CD14-positive monocyte (primary cell): Measurements from ENCODE around the gene POLG. TPM values are rescaled to one million over a fixed set of nuclear protein-coding genes. Genes with fewer than 3 reads are reported as not detected.

Experiments used
- DNase-seq, 3 donors: peaks; one replicate each; pipeline ENCODE4 v3.0.0-alpha.2; 2011 to 2022
- H2AFZ ChIP-seq: 2 replicates; pipeline ENCODE4 v1.6.0; 2012; ENCODE audit warnings: mild to moderate bottlenecking, low read depth, low read length, inconsistent platforms; ENCODE audit not compliant: insufficient read depth, poor library complexity, severe bottlenecking
- H3K27ac ChIP-seq, 2 donors: 1 replicate in 1 of 2; 2 replicates in 1 of 2; pipeline ENCODE4 v1.5.1; 2012 to 2013; ENCODE audit warnings: low read length in 2 of 2, control low read depth in 1 of 2, inconsistent platforms in 1 of 2, low read depth in 1 of 2, mild to moderate bottlenecking in 1 of 2
- H3K27me3 ChIP-seq, 2 donors: one replicate each; pipeline versions ENCODE4 v1.6.0 to v1.6.1; 2011 to 2013; ENCODE audit warnings: low read length in 2 of 2; ENCODE audit not compliant: control insufficient read depth in 2 of 2, insufficient read depth in 2 of 2
- H3K36me3 ChIP-seq, 2 donors: replicated peaks in 1 of 2; 1 replicate in 1 of 2; 2 replicates in 1 of 2; pipeline versions ENCODE4 v1.5.1 to v1.6.1; 2012 to 2013; ENCODE audit warnings: low read length in 2 of 2, control low read depth in 1 of 2, inconsistent platforms in 1 of 2, mild to moderate bottlenecking in 1 of 2; ENCODE audit not compliant: insufficient read depth in 2 of 2, control insufficient read depth in 1 of 2
- H3K4me1 ChIP-seq, 2 donors: 1 replicate in 1 of 2; 2 replicates in 1 of 2; pipeline versions ENCODE4 v1.5.1 to v1.6.1; 2012 to 2013; ENCODE audit warnings: low read length in 2 of 2, control low read depth in 1 of 2, inconsistent platforms in 1 of 2, mild to moderate bottlenecking in 1 of 2, moderate library complexity in 1 of 2; ENCODE audit not compliant: insufficient read depth in 2 of 2, control insufficient read depth in 1 of 2
- H3K4me2 ChIP-seq: replicated peaks from 2 replicates; pipeline ENCODE3; 2012; ENCODE audit warnings: low read length, moderate library complexity, mild to moderate bottlenecking; ENCODE audit not compliant: poor library complexity, severe bottlenecking; ENCODE audit errors: extremely low read depth
- H3K4me3 ChIP-seq, 3 experiments: fragments of 200-600 bp in 1 of 3; sonication (generic) in 1 of 3; replicated peaks in 1 of 3; 1 replicate in 2 of 3; 2 replicates in 1 of 3; pipeline ENCODE4 v1.5.1; 2011 to 2013; ENCODE audit warnings: low read length in 3 of 3, mild to moderate bottlenecking in 3 of 3, control low read depth in 2 of 3, low read depth in 2 of 3, inconsistent platforms in 1 of 3, moderate library complexity in 1 of 3
- H3K79me2 ChIP-seq: 2 replicates; pipeline ENCODE4 v1.6.0; 2012; ENCODE audit warnings: mild to moderate bottlenecking, control low read depth, inconsistent platforms, low read length, moderate library complexity; ENCODE audit not compliant: insufficient read depth
- H3K9ac ChIP-seq: 2 replicates; pipeline ENCODE4 v1.6.0; 2017; ENCODE audit warnings: low read length, mild to moderate bottlenecking; ENCODE audit not compliant: insufficient read depth, poor library complexity, severe bottlenecking
- H3K9me3 ChIP-seq, 2 donors: replicated peaks in 1 of 2; 1 replicate in 1 of 2; 2 replicates in 1 of 2; pipeline versions ENCODE4 v1.5.1 to v1.6.1; 2012 to 2013; ENCODE audit warnings: low read length in 2 of 2, control low read depth in 1 of 2; ENCODE audit not compliant: control insufficient read depth in 1 of 2, insufficient read depth in 1 of 2
- H4K20me1 ChIP-seq: 2 replicates; pipeline ENCODE4 v1.6.0; 2012; ENCODE audit warnings: mild to moderate bottlenecking, low read length, control low read depth, moderate library complexity; ENCODE audit not compliant: insufficient read depth
- H3K27ac Mint-ChIP-seq, 7 donors: one replicate each; pipeline ENCODE4 v1.8.0; 2020; ENCODE audit warnings: mild to moderate bottlenecking in 7 of 7, mixed read lengths in 7 of 7, moderate library complexity in 6 of 7, inconsistent platforms in 2 of 7
- H3K27me3 Mint-ChIP-seq, 3 donors: one replicate each; pipeline ENCODE4 v1.8.0; 2021 to 2022; ENCODE audit warnings: low read depth in 3 of 3, mild to moderate bottlenecking in 3 of 3, mixed read lengths in 3 of 3, moderate library complexity in 3 of 3, inconsistent platforms in 1 of 3
- H3K36me3 Mint-ChIP-seq, 2 donors: one replicate each; pipeline ENCODE4 v1.8.0; 2020; ENCODE audit warnings: mixed read lengths in 2 of 2, inconsistent platforms in 1 of 2, mild to moderate bottlenecking in 1 of 2
- H3K4me1 Mint-ChIP-seq: one replicate; pipeline ENCODE4 v1.8.0; 2020; ENCODE audit warnings: mild to moderate bottlenecking, mixed read lengths
- H3K4me3 Mint-ChIP-seq, 2 donors: one replicate each; pipeline ENCODE4 v1.8.0; 2020; ENCODE audit warnings: mild to moderate bottlenecking in 2 of 2, mixed read lengths in 2 of 2, moderate library complexity in 1 of 2
- H3K9me3 Mint-ChIP-seq, 7 donors: one replicate each; pipeline ENCODE4 v1.8.0; 2020 to 2022; ENCODE audit warnings: mixed read lengths in 7 of 7, mild to moderate bottlenecking in 6 of 7, moderate library complexity in 6 of 7, inconsistent platforms in 2 of 7
- CTCF ChIP-seq: fragments of 200-600 bp; IDR thresholded peaks from one replicate; pipeline ENCODE4 v1.8.0; 2022; ENCODE audit warnings: antibody characterized with exemption, mild to moderate bottlenecking
- WGBS: methylation state at CpG from one replicate; pipeline ENCODE4 v1.1.5; 2013; ENCODE audit warnings: missing lambda C conversion rate; ENCODE audit not compliant: insufficient coverage; 5-methylcytosine and 5-hydroxymethylcytosine counted together
- intact Hi-C, 2 donors: fragments of 100-400 bp; cut with micrococcal nuclease; formaldehyde crosslinking; loops; one replicate each; pipeline versions ENCODE4 v1.15.0 to v1.15.1; 2023
- polyA plus RNA-seq, 3 donors: library from polyadenylated mRNA; depleted of rRNA in 1 of 3; unstranded in 2 of 3; stranded (reverse) in 1 of 3; fragments of 300-500 nt in 2 of 3; fragments of >200 nt in 1 of 3; fragmentation: Illumina TruSeq in 2 of 3; gene quantifications; 1 replicate in 2 of 3; 2 replicates in 1 of 3; pipeline ENCODE4 v1.2.3, GENCODE V29; 2012 to 2021

The POLG gene
- polyA plus RNA-seq, 3 donors: 19.2 to 66.7 (median 21.6) TPM

- H3K79me2 ChIP-seq: no peaks in the 10 kb centered on the region
- peaks cover 41 to 57% of the 10 kb centered on the region in 2 donors for H3K4me1 ChIP-seq
- peaks cover 4 to 40% of the 10 kb centered on the region in 2 donors for H3K9me3 ChIP-seq
- H3K36me3 Mint-ChIP-seq: peaks cover 10 to 25% of the 10 kb centered on the region in 2 donors
- H3K9ac ChIP-seq: no peak overlapping the region
- peak overlapping the region in 1 of 3 experiments; percentile 3 for H3K4me3 ChIP-seq
- DNase-seq: no peak
- peak overlapping the region in 2 of 7 donors; percentile 14 to 78 for H3K27ac Mint-ChIP-seq
- H3K4me1 Mint-ChIP-seq: peaks cover 53% of the 10 kb centered on the region
- 26% methylated on average over 4 of the region's 4 CpGs for WGBS
- H3K4me2 ChIP-seq: peak overlapping the region; percentile 43
- TF ChIP-seq CTCF: no peak
- peaks cover 3 to 38% (median 21%) of the 10 kb centered on the region in 7 donors for H3K9me3 Mint-ChIP-seq
- intact Hi-C loops: loop anchor here (5.0 kb wide), 2 partner anchors 34 to 44 kb away; no protein-coding TSS in a partner anchor
- no peaks in the 10 kb centered on the region for H3K36me3 ChIP-seq
- no peak overlapping the region for H3K27ac ChIP-seq
- peaks cover 85 to 99% (median 95%) of the 10 kb centered on the region in 3 donors for H3K27me3 Mint-ChIP-seq
- H3K27me3 ChIP-seq: peaks cover 75 to 97% of the 10 kb centered on the region in 2 donors
- H3K4me3 Mint-ChIP-seq: peak overlapping the region in 1 of 2 donors; percentile 93
- H2AFZ ChIP-seq: no peak overlapping the region
- peaks cover 37% of the 10 kb centered on the region for H4K20me1 ChIP-seq
These were observed 29.1 kb upstream of the POLG start for GRCh38 chr15:89363770-89364169.

- H3K27ac Mint-ChIP-seq: peak overlapping the region in 6 of 7 donors; percentile 11 to 80 (median 76)
- H3K27me3 ChIP-seq: peaks cover 72 to 95% of the 10 kb centered on the region in 2 donors
These were observed 28.5 kb upstream of the POLG start for GRCh38 chr15:89363133-89363532.

More at GRCh38 chr15:89363133-89363532, 28.5 kb upstream of the POLG start:
- no peaks in the 10 kb centered on the region for H3K79me2 ChIP-seq
- H3K9me3 ChIP-seq: peaks cover 4 to 38% of the 10 kb centered on the region in 2 donors
- Mint-ChIP-seq H3K36me3 (peaks cover 10 to 25% of the 10 kb centered on the region in 2 donors), H3K4me1 (peaks cover 57% of the 10 kb centered on the region), H3K27me3 (peaks cover 86 to 99% (median 94%) of the 10 kb centered on the region in 3 donors), H3K9me3 (peaks cover 3 to 38% (median 20%) of the 10 kb centered on the region in 7 donors), H3K4me3 (peak overlapping the region; percentile 11 to 93)
- intact Hi-C loops: loop anchor here (5.0 kb wide), 2 partner anchors 34 to 44 kb away; no protein-coding TSS in a partner anchor
- H3K9ac ChIP-seq: no peak overlapping the region
- peaks cover 37% of the 10 kb centered on the region for H4K20me1 ChIP-seq
- H3K27ac ChIP-seq: no peak overlapping the region
- H3K4me1 ChIP-seq: peaks cover 41 to 57% of the 10 kb centered on the region in 2 donors
- WGBS: 0% methylated on average over 2 of the region's 6 CpGs
- no peak for TF ChIP-seq CTCF
- DNase-seq: peak; percentile 39 to 70 (median 66)
- peak overlapping the region; percentile 43 for H3K4me2 ChIP-seq
- H3K36me3 ChIP-seq: no peaks in the 10 kb centered on the region
- no peak overlapping the region for H2AFZ ChIP-seq
- H3K4me3 ChIP-seq: peak overlapping the region in 1 of 3 experiments; percentile 3
